Mesenchymal stem cell (in vitro differentiated cells and primary cell): ENCODE results near the gene ZNRF2.
A peak's percentile ranks its signal among the peaks of the same experiment; 100 is the strongest.

Experiments
- DNase-seq: peaks from one replicate; pipeline ENCODE4 v3.0.0-alpha.2; 2013
- H2AFZ ChIP-seq: one replicate; pipeline ENCODE4 v1.6.1; 2013; ENCODE audit warnings: low read depth, mild to moderate bottlenecking, control low read depth, inconsistent platforms, low read length, moderate library complexity
- H2AK5ac ChIP-seq: 2 replicates; pipeline ENCODE4 v1.6.1; 2013; ENCODE audit warnings: low read length, moderate library complexity, mild to moderate bottlenecking, inconsistent platforms; ENCODE audit not compliant: severe bottlenecking
- H2BK120ac ChIP-seq: one replicate; pipeline ENCODE4 v1.6.1; 2013; ENCODE audit warnings: low read depth, mild to moderate bottlenecking, inconsistent platforms, low read length, moderate library complexity
- H2BK12ac ChIP-seq, 2 experiments: one replicate each; pipeline ENCODE4 v1.6.1; 2013; ENCODE audit warnings: inconsistent platforms in 2 of 2, low read length in 2 of 2, mild to moderate bottlenecking in 2 of 2, moderate library complexity in 2 of 2, control low read depth in 1 of 2
- H2BK15ac ChIP-seq: one replicate; pipeline ENCODE4 v1.6.1; 2013; ENCODE audit warnings: mild to moderate bottlenecking, low read depth, inconsistent platforms; ENCODE audit not compliant: poor library complexity, severe bottlenecking
- H2BK5ac ChIP-seq: 2 replicates; pipeline ENCODE4 v1.6.1; 2013; ENCODE audit warnings: low read depth, mild to moderate bottlenecking, low read length, control low read depth, inconsistent platforms; ENCODE audit not compliant: poor library complexity, severe bottlenecking
- H3K14ac ChIP-seq, 2 experiments: one replicate each; pipeline ENCODE4 v1.6.1; 2013; ENCODE audit warnings: inconsistent platforms in 2 of 2, low read length in 2 of 2, control low read depth in 1 of 2, mild to moderate bottlenecking in 1 of 2, moderate library complexity in 1 of 2
- H3K18ac ChIP-seq, 2 experiments: one replicate each; pipeline ENCODE4 v1.6.1; 2013; ENCODE audit warnings: inconsistent platforms in 2 of 2, low read length in 2 of 2, control low read depth in 1 of 2, low read depth in 1 of 2, mild to moderate bottlenecking in 1 of 2
- H3K23ac ChIP-seq, 2 experiments: one replicate each; pipeline ENCODE4 v1.6.1; 2013; ENCODE audit warnings: inconsistent platforms in 2 of 2, low read length in 2 of 2, mild to moderate bottlenecking in 2 of 2, moderate library complexity in 2 of 2, control low read depth in 1 of 2
- H3K27ac ChIP-seq: 2 replicates; pipeline ENCODE4 v1.5.1; 2013; ENCODE audit warnings: mild to moderate bottlenecking, moderate library complexity, low read length, control low read depth, inconsistent platforms; ENCODE audit not compliant: poor library complexity, severe bottlenecking
- H3K27me3 ChIP-seq, 2 experiments: 2 replicates each; pipeline versions ENCODE4 v1.6.1 to v1.7.0; 2013; ENCODE audit warnings: low read length in 2 of 2, mild to moderate bottlenecking in 2 of 2, moderate library complexity in 2 of 2, control low read depth in 1 of 2, inconsistent platforms in 1 of 2; ENCODE audit not compliant: control insufficient read depth in 1 of 2, insufficient read depth in 1 of 2
- H3K36me3 ChIP-seq, 2 experiments: 2 replicates each; pipeline versions ENCODE4 v1.6.1 to v1.7.0; 2013; ENCODE audit warnings: low read length in 2 of 2, control low read depth in 1 of 2, inconsistent platforms in 1 of 2, low read depth in 1 of 2, mild to moderate bottlenecking in 1 of 2; ENCODE audit not compliant: insufficient read depth in 2 of 2, control insufficient read depth in 1 of 2
- H3K4ac ChIP-seq, 2 experiments: one replicate each; pipeline ENCODE4 v1.6.1; 2013; ENCODE audit warnings: inconsistent platforms in 2 of 2, low read length in 2 of 2, mild to moderate bottlenecking in 2 of 2, moderate library complexity in 2 of 2, control low read depth in 1 of 2, low read depth in 1 of 2
- H3K4me1 ChIP-seq: 2 replicates; pipeline ENCODE4 v1.6.1; 2013; ENCODE audit warnings: low read depth, low read length, control low read depth; ENCODE audit not compliant: control insufficient read depth, insufficient read depth
- H3K4me2 ChIP-seq: 2 replicates; pipeline ENCODE4 v1.6.1; 2013; ENCODE audit warnings: low read length, mild to moderate bottlenecking, inconsistent platforms; ENCODE audit not compliant: poor library complexity, severe bottlenecking
- H3K4me3 ChIP-seq, 2 experiments: 2 replicates each; pipeline versions ENCODE4 v1.5.1 to v1.7.0; 2013; ENCODE audit warnings: low read length in 2 of 2, mild to moderate bottlenecking in 2 of 2, control low read depth in 1 of 2, low read depth in 1 of 2; ENCODE audit not compliant: insufficient read depth in 1 of 2
- H3K79me1 ChIP-seq: replicated peaks from 2 replicates; pipeline ENCODE4 v1.6.1; 2013; ENCODE audit warnings: mild to moderate bottlenecking, control low read depth, low read length, inconsistent platforms; ENCODE audit not compliant: poor library complexity, severe bottlenecking
- H3K9ac ChIP-seq: 2 replicates; pipeline ENCODE4 v1.7.0; 2013; ENCODE audit warnings: mild to moderate bottlenecking, low read length, moderate library complexity
- H3K9me3 ChIP-seq: 2 replicates; pipeline ENCODE4 v1.7.0; 2013; ENCODE audit warnings: mild to moderate bottlenecking, low read length; ENCODE audit not compliant: control insufficient read depth
- H4K8ac ChIP-seq: one replicate; pipeline ENCODE4 v1.6.1; 2013; ENCODE audit warnings: inconsistent platforms, mild to moderate bottlenecking, low read length, moderate library complexity
- H4K91ac ChIP-seq: one replicate; pipeline ENCODE4 v1.6.1; 2013; ENCODE audit warnings: mild to moderate bottlenecking, low read length, inconsistent platforms
- WGBS: methylation state at CpG from one replicate; pipeline ENCODE4 v1.1.7; 2013; ENCODE audit warnings: mixed read lengths; 5-methylcytosine and 5-hydroxymethylcytosine counted together

Gene ZNRF2

DNA sequence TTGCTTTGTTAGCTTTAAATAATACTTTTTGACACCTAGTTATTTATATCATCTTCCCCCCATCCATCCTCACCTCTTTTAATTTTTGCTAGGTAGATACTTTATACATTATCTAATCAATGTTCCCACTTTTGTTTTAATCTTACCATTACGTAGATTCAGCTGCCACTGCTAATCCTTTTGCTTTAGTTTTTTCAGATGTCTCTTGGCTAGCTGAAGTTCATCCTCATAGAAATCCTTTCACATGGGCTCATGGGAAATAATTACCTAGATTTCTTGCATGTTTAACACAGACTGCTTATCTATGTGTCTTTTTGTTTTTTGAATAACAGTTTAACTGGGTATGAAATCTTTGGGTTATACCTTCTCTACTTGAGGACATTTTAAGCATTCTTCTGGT lies 60.1 kb downstream of the ZNRF2 start:
- WGBS = 87% methylated on average over 1 of the region's 1 CpG

DNA sequence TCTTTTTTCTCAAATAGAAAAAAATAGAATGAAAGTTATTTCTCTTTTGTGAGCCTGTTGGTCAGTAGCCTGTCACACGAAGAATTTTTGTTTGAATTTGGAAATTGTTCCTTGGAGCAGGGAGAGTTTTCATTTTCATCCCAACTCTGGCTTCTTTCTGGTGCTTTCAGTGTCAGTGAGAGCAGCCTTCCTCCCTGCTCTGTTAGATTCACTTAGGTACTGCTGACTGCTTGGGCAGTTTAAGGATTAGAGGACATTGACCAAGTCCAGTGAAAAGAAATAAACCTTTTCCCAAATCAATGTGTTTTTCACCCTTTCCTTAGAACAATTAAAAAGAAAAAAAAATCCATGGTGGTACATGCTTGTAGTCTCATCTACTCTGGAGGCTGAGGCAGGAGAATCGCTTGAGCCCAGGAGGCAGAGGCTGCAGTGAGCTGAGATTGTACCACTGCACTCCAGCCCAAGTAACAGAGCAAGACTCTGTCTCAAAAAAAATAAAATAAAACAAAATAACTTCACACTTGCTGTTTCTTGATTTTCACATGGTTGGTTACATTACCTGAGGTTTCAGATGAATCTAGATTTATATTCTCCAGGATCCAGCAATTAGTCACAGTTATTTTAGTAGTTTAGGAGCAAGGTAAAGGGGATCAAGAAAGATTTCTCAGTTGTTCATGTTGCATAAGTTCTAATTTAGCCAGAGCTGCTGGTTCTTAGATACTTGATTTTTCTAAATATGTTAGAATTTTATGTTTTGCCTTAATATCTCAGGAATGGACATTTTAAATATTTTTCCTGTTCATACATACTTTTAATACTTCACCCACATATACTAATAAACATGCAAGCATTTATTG lies 63.1 kb downstream of the ZNRF2 start:
- Histone ChIP-seq H3K27ac (peak overlapping the region; percentile 47), H2BK5ac (no peak overlapping the region), H2AK5ac (peak overlapping the region; percentile 57), H3K18ac (peak overlapping the region in 1 of 2 experiments; percentile 62), H4K8ac (no peak overlapping the region), H3K14ac (no peak overlapping the region), H3K4me1 (no peaks in the 10 kb centered on the region), H3K23ac (no peak overlapping the region), H3K79me1 (peaks cover 1% of the 10 kb centered on the region), H3K4me2 (no peak overlapping the region), H3K9ac (peak overlapping the region; percentile 62), H2AFZ (no peak overlapping the region), H2BK120ac (no peak overlapping the region), H3K27me3 (no peaks in the 10 kb centered on the region), H3K36me3 (no peaks in the 10 kb centered on the region), H3K4me3 (no peak overlapping the region), H3K9me3 (no peaks in the 10 kb centered on the region), H2BK15ac (no peak overlapping the region), H3K4ac (no peak overlapping the region), H2BK12ac (no peak overlapping the region), H4K91ac (no peak overlapping the region)
- no peak for DNase-seq
- 89% methylated on average over 2 of the region's 2 CpGs for WGBS

More for the DNA sequence above, 60.1 kb downstream of the ZNRF2 start:
- no peak overlapping the region for H2BK12ac ChIP-seq
- no peak overlapping the region for H3K4ac ChIP-seq
- no peaks in the 10 kb centered on the region for H3K27me3 ChIP-seq
- DNase-seq = no peak
- no peak overlapping the region for H2AK5ac ChIP-seq
- H3K36me3 ChIP-seq = no peaks in the 10 kb centered on the region
- H4K91ac ChIP-seq = no peak overlapping the region
- no peak overlapping the region for H4K8ac ChIP-seq
- peaks cover 1% of the 10 kb centered on the region for H3K79me1 ChIP-seq
- no peak overlapping the region for H2AFZ ChIP-seq
- no peaks in the 10 kb centered on the region for H3K4me1 ChIP-seq
- no peak overlapping the region for H2BK15ac ChIP-seq
- H3K4me3 ChIP-seq = no peak overlapping the region
- H3K9me3 ChIP-seq = no peaks in the 10 kb centered on the region
- H3K9ac ChIP-seq = no peak overlapping the region
- no peak overlapping the region for H3K27ac ChIP-seq
- H3K18ac ChIP-seq = no peak overlapping the region
- H2BK120ac ChIP-seq = no peak overlapping the region
- no peak overlapping the region for H2BK5ac ChIP-seq
- no peak overlapping the region for H3K4me2 ChIP-seq
- H3K23ac ChIP-seq = no peak overlapping the region
- no peak overlapping the region for H3K14ac ChIP-seq

DNA sequence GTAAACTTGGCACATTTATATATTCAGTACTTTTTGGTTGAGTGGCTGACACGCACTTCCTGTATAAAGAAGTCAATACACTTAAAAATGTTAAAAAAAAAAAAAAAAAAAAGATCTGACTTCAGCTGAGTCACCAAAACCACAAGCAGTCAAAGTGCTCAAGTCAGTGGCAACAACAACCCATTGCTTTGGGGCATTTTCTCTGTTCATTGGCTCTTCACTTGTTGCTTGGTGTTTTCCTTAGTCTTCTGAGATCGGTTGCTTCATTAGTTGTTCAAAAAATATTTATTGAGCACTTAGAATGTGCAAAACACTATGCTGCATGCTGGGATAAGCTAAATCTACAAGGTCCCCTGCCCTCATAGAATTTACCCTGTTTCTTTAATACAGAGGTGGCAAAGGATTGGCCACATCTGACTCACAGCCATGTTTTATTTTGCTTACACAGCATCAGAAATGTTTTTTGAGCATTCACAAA lies 63.7 kb downstream of the ZNRF2 start:
- peak; percentile 95 for DNase-seq
- Histone ChIP-seq H3K14ac (no peak overlapping the region), H3K27ac (peak overlapping the region; percentile 88), H2BK5ac (no peak overlapping the region), H2BK15ac (no peak overlapping the region), H3K27me3 (no peaks in the 10 kb centered on the region), H4K91ac (no peak overlapping the region), H3K9me3 (no peaks in the 10 kb centered on the region), H3K79me1 (no peaks in the 10 kb centered on the region), H2BK120ac (no peak overlapping the region), H2AK5ac (no peak overlapping the region), H3K36me3 (no peaks in the 10 kb centered on the region), H3K4me3 (peak overlapping the region in 1 of 2 experiments; percentile 21), H2BK12ac (no peak overlapping the region), H3K18ac (no peak overlapping the region), H4K8ac (no peak overlapping the region), H3K23ac (no peak overlapping the region), H3K4ac (no peak overlapping the region), H3K4me2 (peak overlapping the region; percentile 50), H2AFZ (no peak overlapping the region), H3K4me1 (no peaks in the 10 kb centered on the region), H3K9ac (peak overlapping the region; percentile 62)
- WGBS = no CpG with 5 or more reads among the region's 2 CpGs

DNA sequence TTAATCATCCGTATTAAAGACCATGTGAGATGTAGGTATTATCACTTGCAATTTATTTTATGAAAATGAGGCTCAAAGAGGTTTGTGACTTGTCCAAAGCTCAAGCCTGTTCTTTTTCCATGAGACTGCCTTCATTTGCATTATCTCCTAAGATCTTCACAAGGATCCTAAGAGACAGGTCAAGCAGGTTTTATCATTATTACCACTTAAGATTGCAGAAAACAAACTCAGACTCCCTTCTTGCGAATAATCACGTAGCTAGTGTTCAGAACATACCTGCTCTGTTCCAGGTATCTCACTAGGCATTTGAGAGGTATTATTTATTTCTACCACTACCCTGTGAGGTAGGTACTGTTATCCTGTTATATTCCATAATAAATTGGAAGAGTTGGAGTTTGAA lies 64.8 kb downstream of the ZNRF2 start:
- Histone ChIP-seq H3K4me2 (no peak overlapping the region), H3K9me3 (no peaks in the 10 kb centered on the region), H3K27me3 (no peaks in the 10 kb centered on the region), H3K27ac (no peak overlapping the region), H4K91ac (no peak overlapping the region), H3K36me3 (no peaks in the 10 kb centered on the region), H3K9ac (peak overlapping the region; percentile 59), H2AFZ (no peak overlapping the region), H2BK120ac (no peak overlapping the region), H3K14ac (no peak overlapping the region), H3K4ac (no peak overlapping the region), H2AK5ac (no peak overlapping the region), H3K4me1 (no peaks in the 10 kb centered on the region), H2BK12ac (no peak overlapping the region), H3K23ac (no peak overlapping the region), H2BK5ac (no peak overlapping the region), H2BK15ac (no peak overlapping the region), H3K18ac (no peak overlapping the region), H4K8ac (no peak overlapping the region), H3K79me1 (peaks cover under 1% of the 10 kb centered on the region), H3K4me3 (no peak overlapping the region)
- no peak for DNase-seq
- WGBS = no CpG with 5 or more reads among the region's 3 CpGs
